HepG2 (cell line): ENCODE data around the gene PSMD3. TPM values are rescaled to one million over a fixed set of nuclear protein-coding genes. Genes with fewer than 3 reads are reported as not detected.

Source experiments
- CREBL2 ChIP-seq: sonication (generic); formaldehyde crosslinking; IDR thresholded peaks from 2 replicates; pipeline ENCODE4 v1.8.1; 2023; ENCODE audit warnings: missing genetic modification reagents, mild to moderate bottlenecking, borderline replicate concordance
- FOXM1 ChIP-seq: sonication (generic); formaldehyde crosslinking; IDR thresholded peaks from 2 replicates; pipeline ENCODE4 v1.5.0; 2020; ENCODE audit warnings: missing genetic modification reagents
- GZF1 ChIP-seq: sonication (generic); formaldehyde crosslinking; IDR thresholded peaks from 2 replicates; pipeline ENCODE4 v1.5.1; 2020; ENCODE audit warnings: mild to moderate bottlenecking, missing genetic modification reagents
- PAWR ChIP-seq: sonication (generic); formaldehyde crosslinking; IDR thresholded peaks from 2 replicates; pipeline ENCODE4 v1.4.0; 2020; ENCODE audit warnings: missing genetic modification reagents, mild to moderate bottlenecking, borderline replicate concordance
- SPEN ChIP-seq: sonication (generic); formaldehyde crosslinking; IDR thresholded peaks from 2 replicates; pipeline ENCODE4 v1.5.1; 2020; ENCODE audit warnings: low read depth, mild to moderate bottlenecking, missing genetic modification reagents
- ZMYM3 ChIP-seq: sonication (generic); formaldehyde crosslinking; IDR thresholded peaks from 2 replicates; pipeline ENCODE4 v1.5.1; 2020; ENCODE audit warnings: mild to moderate bottlenecking, missing genetic modification reagents
- ZNF143 ChIP-seq: sonication (generic); formaldehyde crosslinking; IDR thresholded peaks from 2 replicates; pipeline ENCODE4 v1.4.0; 2020; ENCODE audit warnings: missing genetic modification reagents
- ZNF274 ChIP-seq: sonication (generic); formaldehyde crosslinking; IDR thresholded peaks from 2 replicates; pipeline ENCODE4 v1.5.1; 2020; ENCODE audit warnings: mild to moderate bottlenecking, missing genetic modification reagents
- ZNF296 ChIP-seq: sonication (generic); formaldehyde crosslinking; conservative IDR thresholded peaks from 2 replicates; pipeline ENCODE4 v1.5.0; 2020; ENCODE audit warnings: mild to moderate bottlenecking, missing genetic modification reagents
- ZNF3 ChIP-seq: IDR thresholded peaks from 2 replicates; pipeline ENCODE4 v1.7.0; 2017; ENCODE audit warnings: inconsistent platforms
- ZNF30 ChIP-seq: sonication (generic); formaldehyde crosslinking; IDR thresholded peaks from 2 replicates; pipeline ENCODE4 v1.5.0; 2020; ENCODE audit warnings: mild to moderate bottlenecking, missing genetic modification reagents
- ZNF687 ChIP-seq: sonication (generic); formaldehyde crosslinking; IDR thresholded peaks from 2 replicates; pipeline ENCODE4 v1.5.1; 2020; ENCODE audit warnings: mild to moderate bottlenecking, missing genetic modification reagents, moderate library complexity
- ZNF879 ChIP-seq: sonication (generic); formaldehyde crosslinking; IDR thresholded peaks from 2 replicates; pipeline ENCODE4 v1.8.1; 2023; ENCODE audit warnings: missing genetic modification reagents
- polyA plus RNA-seq, 8 experiments: library from polyadenylated mRNA; depleted of rRNA in 3 of 8; stranded (reverse) in 7 of 8; unstranded in 1 of 8; fragments of >200 nt; fragmentation: Illumina TruSeq in 4 of 8; extraction: Trizol in 4 of 8; gene quantifications; 2 replicates each; pipeline versions ENCODE4 v1.2.1 to v1.2.3, GENCODE V29; 2011 to 2016; ENCODE audit warnings: low read depth in 4 of 8, missing spikeins in 1 of 8, mixed read lengths in 1 of 8; ENCODE audit not compliant: insufficient read depth in 1 of 8
- total RNA-seq, 5 experiments: library from RNA; depleted of rRNA; stranded (reverse); fragments of >200 nt; fragmentation: Illumina TruSeq; extraction: Trizol; gene quantifications; 2 replicates each; pipeline ENCODE4 v1.2.3, GENCODE V29; 2016; ENCODE audit warnings: low read depth in 1 of 5
- TF ChIP-seq, protein P1 (sequence below): IDR thresholded peaks from 2 replicates; pipeline ENCODE4 v1.4.0; 2020; ENCODE audit warnings: mild to moderate bottlenecking, missing genetic modification reagents
- TF ChIP-seq, protein P2 (sequence below): sonication (generic); formaldehyde crosslinking; IDR thresholded peaks from 2 replicates; pipeline ENCODE4 v1.5.0; 2020; ENCODE audit warnings: mild to moderate bottlenecking, missing genetic modification reagents, borderline replicate concordance

The PSMD3 gene
- total and polyA plus RNA-seq, 2 of the 13 experiments (the other 11 are each of a cell fraction or from before 2014, with no cell fraction given) = 97.4 to 146 TPM

- TF ChIP-seq, protein P1, sequence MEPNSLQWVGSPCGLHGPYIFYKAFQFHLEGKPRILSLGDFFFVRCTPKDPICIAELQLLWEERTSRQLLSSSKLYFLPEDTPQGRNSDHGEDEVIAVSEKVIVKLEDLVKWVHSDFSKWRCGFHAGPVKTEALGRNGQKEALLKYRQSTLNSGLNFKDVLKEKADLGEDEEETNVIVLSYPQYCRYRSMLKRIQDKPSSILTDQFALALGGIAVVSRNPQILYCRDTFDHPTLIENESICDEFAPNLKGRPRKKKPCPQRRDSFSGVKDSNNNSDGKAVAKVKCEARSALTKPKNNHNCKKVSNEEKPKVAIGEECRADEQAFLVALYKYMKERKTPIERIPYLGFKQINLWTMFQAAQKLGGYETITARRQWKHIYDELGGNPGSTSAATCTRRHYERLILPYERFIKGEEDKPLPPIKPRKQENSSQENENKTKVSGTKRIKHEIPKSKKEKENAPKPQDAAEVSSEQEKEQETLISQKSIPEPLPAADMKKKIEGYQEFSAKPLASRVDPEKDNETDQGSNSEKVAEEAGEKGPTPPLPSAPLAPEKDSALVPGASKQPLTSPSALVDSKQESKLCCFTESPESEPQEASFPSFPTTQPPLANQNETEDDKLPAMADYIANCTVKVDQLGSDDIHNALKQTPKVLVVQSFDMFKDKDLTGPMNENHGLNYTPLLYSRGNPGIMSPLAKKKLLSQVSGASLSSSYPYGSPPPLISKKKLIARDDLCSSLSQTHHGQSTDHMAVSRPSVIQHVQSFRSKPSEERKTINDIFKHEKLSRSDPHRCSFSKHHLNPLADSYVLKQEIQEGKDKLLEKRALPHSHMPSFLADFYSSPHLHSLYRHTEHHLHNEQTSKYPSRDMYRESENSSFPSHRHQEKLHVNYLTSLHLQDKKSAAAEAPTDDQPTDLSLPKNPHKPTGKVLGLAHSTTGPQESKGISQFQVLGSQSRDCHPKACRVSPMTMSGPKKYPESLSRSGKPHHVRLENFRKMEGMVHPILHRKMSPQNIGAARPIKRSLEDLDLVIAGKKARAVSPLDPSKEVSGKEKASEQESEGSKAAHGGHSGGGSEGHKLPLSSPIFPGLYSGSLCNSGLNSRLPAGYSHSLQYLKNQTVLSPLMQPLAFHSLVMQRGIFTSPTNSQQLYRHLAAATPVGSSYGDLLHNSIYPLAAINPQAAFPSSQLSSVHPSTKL = peak; percentile 41; the same call in 1 of the 2 replicates
- no peak for TF ChIP-seq GZF1 (CRISPR knock-in tag)
- no peak for TF ChIP-seq ZNF30 (CRISPR knock-in tag)
- TF ChIP-seq ZNF274 (CRISPR knock-in tag) = no peak
- no peak for TF ChIP-seq ZNF296 (CRISPR knock-in tag)
- TF ChIP-seq ZNF687 (CRISPR knock-in tag) = no peak
- TF ChIP-seq ZMYM3 (CRISPR knock-in tag) = no peak
- no peak; the same call in 1 of the 2 replicates for TF ChIP-seq ZNF143 (CRISPR knock-in tag)
- TF ChIP-seq ZNF879 (CRISPR knock-in tag) = no peak
- TF ChIP-seq, protein P2, sequence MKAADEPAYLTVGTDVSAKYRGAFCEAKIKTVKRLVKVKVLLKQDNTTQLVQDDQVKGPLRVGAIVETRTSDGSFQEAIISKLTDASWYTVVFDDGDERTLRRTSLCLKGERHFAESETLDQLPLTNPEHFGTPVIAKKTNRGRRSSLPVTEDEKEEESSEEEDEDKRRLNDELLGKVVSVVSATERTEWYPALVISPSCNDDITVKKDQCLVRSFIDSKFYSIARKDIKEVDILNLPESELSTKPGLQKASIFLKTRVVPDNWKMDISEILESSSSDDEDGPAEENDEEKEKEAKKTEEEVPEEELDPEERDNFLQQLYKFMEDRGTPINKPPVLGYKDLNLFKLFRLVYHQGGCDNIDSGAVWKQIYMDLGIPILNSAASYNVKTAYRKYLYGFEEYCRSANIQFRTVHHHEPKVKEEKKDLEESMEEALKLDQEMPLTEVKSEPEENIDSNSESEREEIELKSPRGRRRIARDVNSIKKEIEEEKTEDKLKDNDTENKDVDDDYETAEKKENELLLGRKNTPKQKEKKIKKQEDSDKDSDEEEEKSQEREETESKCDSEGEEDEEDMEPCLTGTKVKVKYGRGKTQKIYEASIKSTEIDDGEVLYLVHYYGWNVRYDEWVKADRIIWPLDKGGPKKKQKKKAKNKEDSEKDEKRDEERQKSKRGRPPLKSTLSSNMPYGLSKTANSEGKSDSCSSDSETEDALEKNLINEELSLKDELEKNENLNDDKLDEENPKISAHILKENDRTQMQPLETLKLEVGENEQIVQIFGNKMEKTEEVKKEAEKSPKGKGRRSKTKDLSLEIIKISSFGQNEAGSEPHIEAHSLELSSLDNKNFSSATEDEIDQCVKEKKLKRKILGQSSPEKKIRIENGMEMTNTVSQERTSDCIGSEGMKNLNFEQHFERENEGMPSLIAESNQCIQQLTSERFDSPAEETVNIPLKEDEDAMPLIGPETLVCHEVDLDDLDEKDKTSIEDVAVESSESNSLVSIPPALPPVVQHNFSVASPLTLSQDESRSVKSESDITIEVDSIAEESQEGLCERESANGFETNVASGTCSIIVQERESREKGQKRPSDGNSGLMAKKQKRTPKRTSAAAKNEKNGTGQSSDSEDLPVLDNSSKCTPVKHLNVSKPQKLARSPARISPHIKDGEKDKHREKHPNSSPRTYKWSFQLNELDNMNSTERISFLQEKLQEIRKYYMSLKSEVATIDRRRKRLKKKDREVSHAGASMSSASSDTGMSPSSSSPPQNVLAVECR = peak; percentile 36; the same call in 1 of the 2 replicates
- no peak for TF ChIP-seq CREBL2 (CRISPR knock-in tag)
- no peak for TF ChIP-seq ZNF3 (CRISPR knock-in tag)
- TF ChIP-seq PAWR (CRISPR knock-in tag) = no peak
- 0 out of 2 replicates have a peak, but pooled peaks have one; percentile 36 for TF ChIP-seq SPEN (CRISPR knock-in tag)
- no peak for TF ChIP-seq FOXM1 (CRISPR knock-in tag)
Measured at GRCh38 chr17:40038882-40039513, 58.4 kb downstream of the PSMD3 start (continued).
